H1 (cell line): ENCODE measurements around the gene IMPDH1. TPM values are rescaled to one million over a fixed set of nuclear protein-coding genes. Genes with fewer than 3 reads are reported as not detected.

Source experiments
- CTCF ChIA-PET: fragments of 300-600 bp; sonication (Branson Sonifier 250); formaldehyde crosslinking; loops from one replicate; lab custom pipeline; 2021; ENCODE audit not compliant: partially characterized antibody; lab: Charles Lee
- POLR2A ChIA-PET: fragments of 300-600 bp; sonication (Branson Sonifier 250); formaldehyde crosslinking; loops from one replicate; lab custom pipeline; 2021; ENCODE audit warnings: inconsistent platforms; ENCODE audit not compliant: partially characterized antibody; lab: Charles Lee
- DNase-seq, 2 experiments: peaks; one replicate each; pipeline versions ENCODE4 v3.0.0 to v3.0.0-alpha.2; 2010 to 2022; ENCODE audit warnings: low spot score in 2 of 2, low read depth in 1 of 2, mixed read lengths in 1 of 2
- FAIRE-seq: peaks from 2 replicates; lab custom pipeline; 2011; peaks lifted over from hg19 to GRCh38; lab: Jason Lieb, UNC
- H2AFZ ChIP-seq: 2 replicates; pipeline ENCODE4 v1.8.1; 2012; ENCODE audit warnings: low read length, inconsistent platforms
- H2AK5ac ChIP-seq: 2 replicates; pipeline ENCODE4 v1.6.1; 2013; ENCODE audit warnings: low read depth, low read length
- H2BK120ac ChIP-seq: replicated peaks from 2 replicates; pipeline ENCODE3; 2013; ENCODE audit warnings: low read depth, low read length, inconsistent platforms
- H2BK12ac ChIP-seq: 2 replicates; pipeline ENCODE4 v1.6.1; 2013; ENCODE audit warnings: low read depth, low read length
- H2BK15ac ChIP-seq: 2 replicates; pipeline ENCODE4 v1.6.1; 2013; ENCODE audit warnings: low read length
- H2BK20ac ChIP-seq: 2 replicates; pipeline ENCODE4 v1.6.1; 2013; ENCODE audit warnings: low read length
- H2BK5ac ChIP-seq: 2 replicates; pipeline ENCODE4 v1.6.1; 2013; ENCODE audit warnings: low read depth, low read length
- H3K14ac ChIP-seq: 2 replicates; pipeline ENCODE4 v1.6.1; 2013; ENCODE audit warnings: inconsistent platforms; ENCODE audit not compliant: insufficient read length
- H3K18ac ChIP-seq: 2 replicates; pipeline ENCODE4 v1.6.1; 2013; ENCODE audit warnings: low read length; ENCODE audit errors: extremely low read depth
- H3K23ac ChIP-seq: 2 replicates; pipeline ENCODE4 v1.6.1; 2013; ENCODE audit warnings: inconsistent platforms; ENCODE audit not compliant: insufficient read length
- H3K23me2 ChIP-seq: 2 replicates; pipeline ENCODE4 v1.6.1; 2013; ENCODE audit warnings: low read depth, low read length
- H3K27ac ChIP-seq: 2 replicates; pipeline ENCODE4 v1.6.1; 2011; ENCODE audit warnings: low read depth, low read length, inconsistent platforms
- H3K27me3 ChIP-seq, 4 experiments: replicated peaks in 1 of 4; 1 replicate in 1 of 4; 2 replicates in 3 of 4; pipeline versions ENCODE4 v1.6.1 to v1.8.1; 2011 to 2013; ENCODE audit warnings: low read length in 3 of 4, mild to moderate bottlenecking in 3 of 4, inconsistent platforms in 2 of 4, mixed read lengths in 2 of 4, moderate library complexity in 1 of 4; ENCODE audit not compliant: control insufficient read depth in 3 of 4, insufficient read depth in 3 of 4; ENCODE audit errors: extremely low read depth in 1 of 4
- H3K36me3 ChIP-seq, 4 experiments: 2 replicates each; pipeline versions ENCODE4 v1.6.1 to v1.8.1; 2011 to 2013; ENCODE audit warnings: mild to moderate bottlenecking in 4 of 4, low read length in 3 of 4, moderate library complexity in 2 of 4, control low read depth in 1 of 4, inconsistent platforms in 1 of 4; ENCODE audit not compliant: insufficient read depth in 4 of 4, control insufficient read depth in 2 of 4
- H3K4ac ChIP-seq: replicated peaks from 2 replicates; pipeline ENCODE3; 2013; ENCODE audit warnings: low read length, low read depth, mixed read lengths, inconsistent platforms; ENCODE audit not compliant: insufficient read length
- H3K4me1 ChIP-seq, 4 experiments: replicated peaks in 1 of 4; 1 replicate in 1 of 4; 2 replicates in 3 of 4; pipeline versions ENCODE4 v1.6.1 to v1.8.1; 2011 to 2013; ENCODE audit warnings: low read length in 3 of 4, inconsistent platforms in 2 of 4, mixed read lengths in 1 of 4; ENCODE audit not compliant: insufficient read depth in 4 of 4, control insufficient read depth in 3 of 4
- H3K4me2 ChIP-seq, 2 experiments: 2 replicates each; pipeline versions ENCODE4 v1.6.1 to v1.8.1; 2011 to 2013; ENCODE audit warnings: low read depth in 2 of 2, low read length in 2 of 2, control low read depth in 1 of 2, inconsistent platforms in 1 of 2, mild to moderate bottlenecking in 1 of 2; ENCODE audit not compliant: insufficient read depth in 1 of 2
- H3K4me3 ChIP-seq, 4 experiments: fragments of 200-600, 300-600 bp in 1 of 4; sonication (generic), shearing (Covaris generic), sonication (Bioruptor Twin) in 1 of 4; 2 replicates each; pipeline versions ENCODE4 v1.5.1 to v1.8.1; 2011 to 2016; ENCODE audit warnings: low read length in 4 of 4, low read depth in 3 of 4, control low read depth in 2 of 4, inconsistent platforms in 2 of 4, mild to moderate bottlenecking in 2 of 4, mixed read lengths in 1 of 4, moderate library complexity in 1 of 4; ENCODE audit not compliant: insufficient read depth in 2 of 4; ENCODE audit errors: extremely low read depth in 1 of 4
- H3K56ac ChIP-seq: replicated peaks from 2 replicates; pipeline ENCODE3; 2013; ENCODE audit warnings: low read depth, mild to moderate bottlenecking, mixed read lengths, low read length, inconsistent platforms; ENCODE audit not compliant: insufficient read length
- H3K79me1 ChIP-seq: 2 replicates; pipeline ENCODE4 v1.6.1; 2013; ENCODE audit warnings: low read depth, low read length, control low read depth
- H3K79me2 ChIP-seq, 2 experiments: 2 replicates each; pipeline versions ENCODE4 v1.6.1 to v1.8.1; 2012 to 2013; ENCODE audit warnings: low read length in 2 of 2, mild to moderate bottlenecking in 2 of 2, inconsistent platforms in 1 of 2; ENCODE audit not compliant: insufficient read depth in 2 of 2, control insufficient read depth in 1 of 2
- H3K9ac ChIP-seq, 4 experiments: replicated peaks in 1 of 4; 1 replicate in 1 of 4; 2 replicates in 3 of 4; pipeline versions ENCODE4 v1.6.1 to v1.8.1; 2011 to 2013; ENCODE audit warnings: low read depth in 3 of 4, low read length in 3 of 4, control low read depth in 2 of 4, mild to moderate bottlenecking in 2 of 4, moderate library complexity in 2 of 4, inconsistent platforms in 1 of 4; ENCODE audit errors: extremely low read depth in 1 of 4
- H3K9me3 ChIP-seq, 2 experiments: 2 replicates each; pipeline versions ENCODE4 v1.6.1 to v1.8.1; 2012 to 2013; ENCODE audit warnings: mild to moderate bottlenecking in 2 of 2, moderate library complexity in 2 of 2, control low read depth in 1 of 2, inconsistent platforms in 1 of 2, low read depth in 1 of 2, low read length in 1 of 2, mixed read lengths in 1 of 2; ENCODE audit not compliant: insufficient read depth in 2 of 2
- H4K20me1 ChIP-seq, 2 experiments: replicated peaks in 1 of 2; 2 replicates each; pipeline versions ENCODE3 to v1.8.1; 2011 to 2013; ENCODE audit warnings: inconsistent platforms in 2 of 2, low read length in 2 of 2, mild to moderate bottlenecking in 1 of 2; ENCODE audit not compliant: insufficient read depth in 2 of 2, control insufficient read depth in 1 of 2
- H4K5ac ChIP-seq: 2 replicates; pipeline ENCODE4 v1.6.1; 2013; ENCODE audit warnings: low read length, low read depth, mixed read lengths, inconsistent platforms; ENCODE audit not compliant: insufficient read length
- H4K8ac ChIP-seq: 2 replicates; pipeline ENCODE4 v1.8.0; 2013; ENCODE audit warnings: mild to moderate bottlenecking, moderate library complexity, low read length, inconsistent platforms; ENCODE audit not compliant: insufficient read depth; ENCODE audit errors: extremely low read depth
- H4K91ac ChIP-seq: replicated peaks from 2 replicates; pipeline ENCODE3; 2013; ENCODE audit warnings: low read length, mixed read lengths, inconsistent platforms; ENCODE audit not compliant: insufficient read length
- ASH2L ChIP-seq: fragments of 200-600, 300-600 bp; sonication (generic); IDR thresholded peaks from one replicate; pipeline ENCODE4 v1.7.1; 2017; ENCODE audit warnings: low read length
- ATF2 ChIP-seq: IDR thresholded peaks from 2 replicates; pipeline ENCODE4 v1.6.1; 2012; ENCODE audit warnings: low read length, inconsistent platforms
- BCL11A ChIP-seq, 2 experiments: IDR thresholded peaks; one replicate each; pipeline ENCODE4 v1.6.1; 2011; ENCODE audit warnings: low read depth in 2 of 2, low read length in 2 of 2, mild to moderate bottlenecking in 2 of 2
- CBX5 ChIP-seq: fragments of 300-800, 300-1000 bp; sonication (generic); IDR thresholded peaks from 2 replicates; pipeline ENCODE4 v1.7.1; 2016; ENCODE audit warnings: antibody characterized with exemption, low read length, low read depth
- GABPA ChIP-seq: IDR thresholded peaks from 2 replicates; pipeline ENCODE4 v1.6.1; 2011; ENCODE audit warnings: mild to moderate bottlenecking, low read length, moderate library complexity, borderline replicate concordance; ENCODE audit not compliant: insufficient read depth
- GTF2F1 ChIP-seq: IDR thresholded peaks from 2 replicates; pipeline ENCODE4 v1.6.1; 2012; ENCODE audit warnings: low read depth, low read length, improper control_type of control experiment, borderline replicate concordance
- HDAC2 ChIP-seq, 2 experiments: fragments of 300-600 bp in 1 of 2; sonication (generic) in 1 of 2; IDR thresholded peaks; 2 replicates each; pipeline ENCODE4 v1.6.1; 2011 to 2012; ENCODE audit warnings: low read depth in 2 of 2, low read length in 2 of 2, mild to moderate bottlenecking in 2 of 2, moderate library complexity in 2 of 2, borderline replicate concordance in 1 of 2, inconsistent platforms in 1 of 2
- JUND ChIP-seq: IDR thresholded peaks from 2 replicates; pipeline ENCODE4 v1.6.1; 2011; ENCODE audit warnings: mild to moderate bottlenecking, improper control_type of control experiment, low read length
- MAFK ChIP-seq: IDR thresholded peaks from 2 replicates; pipeline ENCODE4 v1.6.1; 2012; ENCODE audit warnings: low read depth, mild to moderate bottlenecking, improper control_type of control experiment, low read length
- NRF1 ChIP-seq: IDR thresholded peaks from 2 replicates; pipeline ENCODE4 v1.6.1; 2011; ENCODE audit warnings: mild to moderate bottlenecking, low read depth, low read length, improper control_type of control experiment
- RBBP5 ChIP-seq: IDR thresholded peaks from 2 replicates; pipeline ENCODE4 v1.7.1; 2012; ENCODE audit warnings: low read depth, mild to moderate bottlenecking, inconsistent platforms, low read length, moderate library complexity, borderline replicate concordance
- SIN3A ChIP-seq, 2 experiments: IDR thresholded peaks in 1 of 2; conservative IDR thresholded peaks in 1 of 2; 2 replicates each; pipeline ENCODE4 v1.6.1; 2011 to 2012; ENCODE audit warnings: low read length in 2 of 2, improper control_type of control experiment in 1 of 2, low read depth in 1 of 2, mild to moderate bottlenecking in 1 of 2
- SP2 ChIP-seq: IDR thresholded peaks from 2 replicates; pipeline ENCODE4 v1.6.1; 2012; ENCODE audit warnings: mild to moderate bottlenecking, low read length, inconsistent platforms
- polyA plus RNA-seq, 7 experiments: library from polyadenylated mRNA; depleted of rRNA in 3 of 7; stranded (reverse) in 5 of 7; unstranded in 2 of 7; fragments of >200 nt in 5 of 7; fragments of 200-250 nt in 2 of 7; gene quantifications; 1 replicate in 5 of 7; 2 replicates in 1 of 7; 4 replicates in 1 of 7; pipeline versions ENCODE4 v1.2.1 to v1.2.3, GENCODE V29; 2011 to 2013; ENCODE audit warnings: missing spikeins in 2 of 7, mixed read lengths in 2 of 7
- total RNA-seq: library from RNA; stranded (reverse); fragmentation: NEBNext Ultra II Directional; extraction: Animal tissue kit (Norgen Biotek cat#: 25700); gene quantifications from 2 replicates; pipeline ENCODE4 v1.2.1, GENCODE V29; 2021

IMPDH1 gene
- total and polyA plus RNA-seq, 2 of the 8 experiments (the other 6 are each of a cell fraction or from before 2014, with no cell fraction given), result 45.8 TPM

GRCh38 chr7:128366986-128367385, 42.8 kb downstream of the IMPDH1 start:
- Histone ChIP-seq H3K4me3 (no peak overlapping the region), H3K18ac (no peak overlapping the region), H2AFZ (no peak overlapping the region), H3K14ac (no peak overlapping the region), H3K4me2 (no peak overlapping the region), H3K56ac (no peak overlapping the region), H3K79me1 (no peaks in the 10 kb centered on the region), H3K27me3 (peaks cover 18 to 37% (median 28%) of the 10 kb centered on the region in 4 experiments), H4K5ac (no peak overlapping the region), H2BK5ac (no peak overlapping the region), H3K9ac (no peak overlapping the region), H3K23me2 (no peaks in the 10 kb centered on the region), H3K4ac (no peak overlapping the region), H4K8ac (no peak overlapping the region), H4K91ac (no peak overlapping the region), H3K27ac (no peak overlapping the region), H3K23ac (no peak overlapping the region), H3K36me3 (no peaks in the 10 kb centered on the region), H3K79me2 (no peaks in the 10 kb centered on the region), H2BK15ac (no peak overlapping the region), H3K9me3 (no peaks in the 10 kb centered on the region), H2BK20ac (no peak overlapping the region), H4K20me1 (no peaks in the 10 kb centered on the region), H3K4me1 (no peaks in the 10 kb centered on the region), H2BK120ac (no peak overlapping the region), H2BK12ac (no peak overlapping the region), H2AK5ac (no peak overlapping the region)
- ChIA-PET CTCF (interaction anchor here (0.6 to 10.0 kb wide), 6 partner anchors 12 to 59 kb away, joined by 3 to 89 read pairs (median 3); no protein-coding TSS in a partner anchor), POLR2A (no interaction called here)
- no peak for DNase-seq
- no peak for FAIRE-seq
- TF ChIP-seq ASH2L (no peak), BCL11A (IDR thresholded peaks at IDR 0.05; ENCODE audit: low read depth in 2 of 2, low read length in 2 of 2) (no peak), GTF2F1 (no peak), NRF1 (no peak), CBX5 (no peak), ATF2 (no peak), JUND (no peak), RBBP5 (no peak), SP2 (no peak), SIN3A (conservative IDR thresholded peaks at IDR 0.05 in 1 of 2, IDR thresholded peaks at IDR 0.05 in 1 of 2; ENCODE audit: low read depth in 1 of 2, low read length in 2 of 2) (no peak), MAFK (no peak), HDAC2 (IDR thresholded peaks at IDR 0.05; ENCODE audit: borderline replicate concordance in 1 of 2, low read depth in 2 of 2, low read length in 2 of 2) (no peak), GABPA (no peak)
